ENCODE results near the gene COX7A2.

Gene COX7A2

DNA sequence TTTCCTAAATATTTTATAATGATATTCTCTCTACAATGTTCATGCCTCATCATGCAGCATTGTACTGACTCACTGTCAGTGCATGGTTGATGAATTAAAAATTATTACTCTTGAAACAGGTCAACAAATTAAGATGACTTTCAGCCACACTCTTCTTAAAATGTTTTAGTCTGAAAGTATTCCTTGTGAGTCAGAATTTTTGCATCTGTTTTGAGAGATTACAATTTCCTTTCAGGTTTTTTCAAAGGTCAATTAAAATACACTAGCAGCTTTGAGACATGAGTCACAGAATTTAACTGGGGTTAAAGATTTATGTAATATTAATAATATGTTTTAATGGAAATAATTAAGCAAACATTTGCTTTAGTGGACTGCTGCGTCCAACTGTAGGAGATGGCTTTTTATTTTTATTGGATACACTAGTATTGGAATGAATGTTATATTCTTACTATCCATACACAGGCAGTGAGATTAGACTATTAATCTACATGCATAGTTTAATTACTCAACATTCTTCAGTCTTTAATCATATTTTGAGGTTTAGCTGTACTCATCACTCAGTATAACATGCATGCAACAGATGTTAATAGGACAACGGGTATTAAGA, 47.4 kb downstream of the COX7A2 start:
- DNase-seq: no peak

DNA sequence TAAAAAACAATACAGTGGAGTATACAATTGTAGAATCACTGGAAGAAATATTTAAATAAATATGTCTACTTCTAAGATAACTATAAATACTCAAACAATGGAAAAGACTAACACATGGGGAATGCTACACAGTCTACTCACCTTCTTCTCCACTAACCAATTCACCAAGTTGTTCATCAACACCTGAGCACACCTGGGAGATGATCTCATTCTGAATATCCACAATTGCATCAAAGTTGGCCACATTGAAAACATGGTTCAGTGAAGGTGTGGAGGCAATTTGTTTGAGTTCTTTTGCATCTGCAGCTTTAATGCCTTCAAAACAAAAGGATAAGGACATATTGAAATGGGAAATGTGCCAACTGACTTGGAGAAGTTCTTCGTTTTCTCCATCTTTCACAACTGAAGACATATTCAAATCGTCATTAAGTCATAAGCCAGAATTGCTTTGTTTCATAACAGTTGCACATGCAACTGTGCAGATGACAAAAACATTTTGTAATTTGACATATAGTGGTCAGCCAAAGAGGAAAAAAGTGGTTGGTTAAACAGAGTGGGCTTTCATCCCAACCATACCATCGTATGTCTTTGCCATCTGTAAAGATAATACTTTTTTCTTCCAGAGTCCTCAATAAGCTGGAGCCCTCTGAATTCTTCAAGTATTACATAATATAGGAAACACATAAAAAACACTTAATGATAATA, 55.2 kb downstream of the COX7A2 start:
- DNase-seq: no peak

Measured in COR-L47 (cell line).